Spleen (tissue), 7 donors: ENCODE data around the gene PTPN18.

Experiments
- POLR2AphosphoS5 ChIP-seq, 3 donors: sonication (generic); formaldehyde crosslinking; IDR thresholded peaks; one replicate each; pipeline ENCODE4 v1.5.1; 2017; ENCODE audit warnings: antibody characterized with exemption in 3 of 3
- TF ChIP-seq, protein P1 (sequence below), 11 experiments: fragments of 200-600 bp in 7 of 11; fragments of 450-650 bp in 4 of 11; sonication (generic) in 4 of 11; IDR thresholded peaks in 8 of 11; conservative IDR thresholded peaks in 3 of 11; 1 replicate in 7 of 11; 2 replicates in 4 of 11; pipeline versions ENCODE4 v1.4.0 to v1.8.0; 2016 to 2021; ENCODE audit warnings: antibody characterized with exemption in 11 of 11, inconsistent platforms in 4 of 11, mild to moderate bottlenecking in 1 of 11
- donor health status: DM: no; HTN: no; CAD: no; lungs with moderate emphysema.
- donor health status: DM: no; HTN: no; CAD: no.
- donor health status: DM: no; HTN: no; CAD: no.

DNA sequence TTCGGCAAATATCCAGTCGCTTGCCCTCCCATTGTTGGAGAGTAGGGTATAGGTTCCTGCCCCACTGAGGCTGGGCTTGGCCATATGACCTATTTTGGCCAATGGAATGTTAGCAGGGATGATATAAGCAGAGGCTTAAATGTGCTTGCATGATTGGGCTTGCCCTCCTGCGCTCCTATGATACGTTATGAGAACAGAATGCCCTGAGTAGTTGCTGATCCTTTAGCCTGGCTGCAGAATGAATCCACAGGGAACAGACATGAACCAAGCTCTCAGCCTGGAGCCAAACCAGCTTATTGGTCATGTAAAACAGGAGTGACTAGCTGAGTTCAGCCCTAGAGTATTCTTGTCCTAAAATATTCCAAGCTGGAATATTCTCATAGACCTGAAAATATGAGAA is 48.0 kb upstream of the PTPN18 start:
- TF ChIP-seq, protein P1, sequence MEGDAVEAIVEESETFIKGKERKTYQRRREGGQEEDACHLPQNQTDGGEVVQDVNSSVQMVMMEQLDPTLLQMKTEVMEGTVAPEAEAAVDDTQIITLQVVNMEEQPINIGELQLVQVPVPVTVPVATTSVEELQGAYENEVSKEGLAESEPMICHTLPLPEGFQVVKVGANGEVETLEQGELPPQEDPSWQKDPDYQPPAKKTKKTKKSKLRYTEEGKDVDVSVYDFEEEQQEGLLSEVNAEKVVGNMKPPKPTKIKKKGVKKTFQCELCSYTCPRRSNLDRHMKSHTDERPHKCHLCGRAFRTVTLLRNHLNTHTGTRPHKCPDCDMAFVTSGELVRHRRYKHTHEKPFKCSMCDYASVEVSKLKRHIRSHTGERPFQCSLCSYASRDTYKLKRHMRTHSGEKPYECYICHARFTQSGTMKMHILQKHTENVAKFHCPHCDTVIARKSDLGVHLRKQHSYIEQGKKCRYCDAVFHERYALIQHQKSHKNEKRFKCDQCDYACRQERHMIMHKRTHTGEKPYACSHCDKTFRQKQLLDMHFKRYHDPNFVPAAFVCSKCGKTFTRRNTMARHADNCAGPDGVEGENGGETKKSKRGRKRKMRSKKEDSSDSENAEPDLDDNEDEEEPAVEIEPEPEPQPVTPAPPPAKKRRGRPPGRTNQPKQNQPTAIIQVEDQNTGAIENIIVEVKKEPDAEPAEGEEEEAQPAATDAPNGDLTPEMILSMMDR (IDR thresholded peaks at IDR 0.05 in 8 of 11, conservative IDR thresholded peaks at IDR 0.05 in 3 of 11), result no peak
- TF ChIP-seq POLR2AphosphoS5 (IDR thresholded peaks at IDR 0.05), result no peak
